ENCODE results near the gene EID2B. TPM values are rescaled to one million over a fixed set of nuclear protein-coding genes. Genes with fewer than 3 reads are reported as not detected.
A peak's percentile ranks its signal among the peaks of the same experiment; 100 is the strongest.

Gene EID2B
- total RNA-seq, 1 experiment from 2014 or later = 2.2 TPM

DNA sequence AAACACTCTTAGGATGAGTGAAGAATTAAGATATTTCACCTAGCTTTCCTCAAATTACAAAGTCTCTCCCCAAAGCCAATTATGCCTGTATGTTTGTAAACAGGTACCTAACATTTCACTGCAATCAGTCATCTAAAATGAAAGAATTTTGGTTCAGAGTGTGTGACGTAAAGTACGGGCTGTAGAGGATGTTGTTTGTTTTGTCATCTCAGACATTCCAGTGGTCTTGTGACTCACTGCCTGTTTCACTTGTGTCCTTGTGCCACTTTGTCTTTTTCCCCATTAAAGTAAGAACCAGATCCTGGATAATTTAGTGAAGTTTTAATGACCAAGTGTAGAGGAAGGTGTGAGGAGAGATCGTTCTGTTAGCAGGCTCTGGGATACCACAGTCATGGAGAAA lies 36.0 kb upstream of the EID2B start:
- Histone ChIP-seq H3K4me2 (ENCODE audit: insufficient read depth, insufficient read length, low read length) (no peak overlapping the region), H4K20me1 (ENCODE audit: control insufficient read depth, insufficient read depth, insufficient read length) (no peaks in the 10 kb centered on the region), H2BK12ac (ENCODE audit: insufficient read length, low read depth, low read length) (no peak overlapping the region), H4K8ac (replicated peaks; ENCODE audit: insufficient read length, low read depth, low read length) (no peak overlapping the region), H3K14ac (ENCODE audit: insufficient read depth, low read length) (no peak overlapping the region), H2BK120ac (ENCODE audit: low read depth, low read length, poor library complexity, severe bottlenecking) (no peak overlapping the region), H2AK5ac (ENCODE audit: insufficient read length, low read length) (no peak overlapping the region), H2BK5ac (ENCODE audit: insufficient read length, low read length) (no peak overlapping the region), H4K5ac (ENCODE audit: insufficient read length, low read depth, low read length) (peak overlapping the region; percentile 70), H3T11ph (ENCODE audit: low read length) (no peak overlapping the region), H3K4ac (ENCODE audit: low read depth, low read length) (no peak overlapping the region), H4K91ac (ENCODE audit: insufficient read length, low read depth, low read length) (no peak overlapping the region), H3K27ac (ENCODE audit: insufficient read length, low read depth, low read length) (no peak overlapping the region), H3K18ac (ENCODE audit: insufficient read length, low read depth, low read length) (no peak overlapping the region), H2BK15ac (ENCODE audit: low read depth, low read length) (no peak overlapping the region), H3K9ac (ENCODE audit: extremely low read depth, insufficient read length, low read length) (no peak overlapping the region), H3K79me2 (ENCODE audit: insufficient read depth, low read length) (no peaks in the 10 kb centered on the region), H3K4me1 (ENCODE audit: insufficient read depth, low read length) (no peaks in the 10 kb centered on the region), H2BK20ac (ENCODE audit: low read depth, low read length, poor library complexity, severe bottlenecking) (no peak overlapping the region), H3K23me2 (ENCODE audit: insufficient read length, low read depth, low read length, poor library complexity, severe bottlenecking) (no peaks in the 10 kb centered on the region), H3K9me3 (ENCODE audit: control insufficient read depth, low read depth, low read length) (no peaks in the 10 kb centered on the region), H3K79me1 (ENCODE audit: insufficient read depth, low read depth, low read length, poor library complexity, severe bottlenecking) (no peaks in the 10 kb centered on the region), H2AFZ (ENCODE audit: low read length) (no peak overlapping the region), H3K56ac (ENCODE audit: insufficient read length, low read depth, low read length) (no peak overlapping the region), H3K23ac (ENCODE audit: insufficient read length, low read depth, low read length) (no peak overlapping the region), H3K27me3 (ENCODE audit: insufficient read depth, low read length) (0 out of 2 replicates have a peak, but pooled peaks cover 2% of the 10 kb centered on the region)
- TF ChIP-seq, protein P1, sequence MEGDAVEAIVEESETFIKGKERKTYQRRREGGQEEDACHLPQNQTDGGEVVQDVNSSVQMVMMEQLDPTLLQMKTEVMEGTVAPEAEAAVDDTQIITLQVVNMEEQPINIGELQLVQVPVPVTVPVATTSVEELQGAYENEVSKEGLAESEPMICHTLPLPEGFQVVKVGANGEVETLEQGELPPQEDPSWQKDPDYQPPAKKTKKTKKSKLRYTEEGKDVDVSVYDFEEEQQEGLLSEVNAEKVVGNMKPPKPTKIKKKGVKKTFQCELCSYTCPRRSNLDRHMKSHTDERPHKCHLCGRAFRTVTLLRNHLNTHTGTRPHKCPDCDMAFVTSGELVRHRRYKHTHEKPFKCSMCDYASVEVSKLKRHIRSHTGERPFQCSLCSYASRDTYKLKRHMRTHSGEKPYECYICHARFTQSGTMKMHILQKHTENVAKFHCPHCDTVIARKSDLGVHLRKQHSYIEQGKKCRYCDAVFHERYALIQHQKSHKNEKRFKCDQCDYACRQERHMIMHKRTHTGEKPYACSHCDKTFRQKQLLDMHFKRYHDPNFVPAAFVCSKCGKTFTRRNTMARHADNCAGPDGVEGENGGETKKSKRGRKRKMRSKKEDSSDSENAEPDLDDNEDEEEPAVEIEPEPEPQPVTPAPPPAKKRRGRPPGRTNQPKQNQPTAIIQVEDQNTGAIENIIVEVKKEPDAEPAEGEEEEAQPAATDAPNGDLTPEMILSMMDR (conservative IDR thresholded peaks at IDR 0.05) = no peak
- Mint-ChIP-seq H3K27ac (no peak overlapping the region), H3K27me3 (ENCODE audit: low read depth) (peaks cover 37% of the 10 kb centered on the region), H3K4me1 (peaks cover 0 to under 1% of the 10 kb centered on the region in 2 experiments; a peak in 1 of 4 replicates), H3K36me3 (ENCODE audit: insufficient read depth in 1 of 3, low read depth in 3 of 3) (no peaks in the 10 kb centered on the region), H3K9me3 (peaks cover 9 to 16% of the 10 kb centered on the region in 2 experiments), H3K4me3 (no peak overlapping the region)
- WGBS (ENCODE audit: extremely low coverage, insufficient read length, low lambda C conversion rate) = no CpG with 5 or more reads among the region's 3 CpGs
- DNase-seq = no peak
